MV-4-11 (cell line): ENCODE results near the gene ERBB4.

Experiments
- DNase-seq: peaks from one replicate; lab custom pipeline; 2025; lab: John Stamatoyannopoulos, UW

The ERBB4 gene

DNA sequence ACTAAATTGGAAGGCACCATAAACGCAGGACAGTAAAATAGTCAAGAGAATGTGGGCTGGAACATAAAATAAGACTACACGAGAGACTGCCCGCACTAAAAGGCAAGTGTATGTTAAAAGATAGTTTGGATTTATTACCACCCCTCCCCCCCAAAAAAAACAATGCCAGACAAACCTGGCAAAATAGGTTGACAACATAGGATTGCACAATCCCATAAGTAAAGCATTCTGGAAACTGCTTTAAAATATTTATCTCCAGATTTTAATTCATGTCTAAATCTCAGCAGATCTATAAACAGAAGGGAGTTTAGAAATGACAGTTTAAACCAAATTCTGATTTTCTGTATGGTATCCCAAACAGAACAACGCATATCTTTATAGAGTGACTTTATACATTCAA lies 455.1 kb downstream of the ERBB4 start:
- DNase-seq, result no peak

DNA sequence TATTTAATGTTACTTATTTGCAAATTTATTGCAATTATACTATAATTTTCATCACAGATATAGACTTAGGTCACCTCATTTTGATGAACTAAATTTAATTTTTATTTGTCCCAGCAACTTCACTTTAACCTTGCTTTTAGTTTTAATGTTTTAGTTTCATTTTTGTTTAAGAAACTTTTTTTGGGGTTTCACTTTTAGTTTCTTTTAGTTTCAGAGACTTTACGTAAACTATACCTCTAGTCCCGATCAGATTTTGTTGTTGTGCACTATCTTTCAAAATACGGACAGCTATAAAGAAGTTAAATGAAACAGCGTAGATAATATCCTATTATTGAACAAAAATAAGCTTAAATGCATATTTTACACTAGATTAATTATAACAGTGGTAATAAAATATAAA lies 460.5 kb downstream of the ERBB4 start:
- DNase-seq, result peak; percentile 2

DNA sequence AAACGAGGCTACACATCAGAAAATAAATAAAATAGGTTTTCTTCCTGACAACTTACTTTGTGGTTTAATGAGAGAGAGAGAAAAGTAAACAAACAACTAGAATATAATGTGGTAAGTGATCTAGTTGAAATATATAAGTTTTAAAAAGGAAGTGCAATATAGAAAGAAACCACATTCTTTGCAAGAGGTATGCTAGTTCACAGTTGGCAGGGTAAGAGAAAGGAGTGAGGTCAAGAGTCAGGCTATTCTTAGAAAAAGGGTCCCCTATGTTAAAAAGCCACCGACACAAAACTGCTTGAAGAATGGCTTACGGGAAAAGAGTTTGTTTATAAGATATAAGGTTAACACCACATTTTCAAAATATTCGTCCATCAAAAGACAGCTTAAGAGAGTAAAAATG lies 462.1 kb downstream of the ERBB4 start:
- peak; percentile 10 for DNase-seq

DNA sequence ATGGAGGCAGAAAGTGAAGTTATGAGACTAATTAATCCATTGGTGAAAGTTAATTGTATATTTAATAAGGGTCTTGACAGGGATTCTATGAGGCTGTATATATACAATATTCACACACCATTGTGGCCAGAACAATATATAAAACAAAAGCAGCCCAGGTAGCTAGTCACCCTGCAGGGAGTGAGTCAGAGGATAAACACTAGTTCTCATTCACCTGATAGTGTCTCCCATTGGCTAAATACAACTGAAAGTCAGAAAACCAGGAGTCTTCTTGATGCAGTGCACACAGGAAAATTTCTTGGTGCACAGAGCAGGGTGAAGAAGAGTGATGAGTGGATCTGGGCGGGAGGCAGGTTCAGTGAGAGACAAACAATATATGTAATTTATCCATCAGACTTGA lies 465.2 kb downstream of the ERBB4 start:
- no peak for DNase-seq

DNA sequence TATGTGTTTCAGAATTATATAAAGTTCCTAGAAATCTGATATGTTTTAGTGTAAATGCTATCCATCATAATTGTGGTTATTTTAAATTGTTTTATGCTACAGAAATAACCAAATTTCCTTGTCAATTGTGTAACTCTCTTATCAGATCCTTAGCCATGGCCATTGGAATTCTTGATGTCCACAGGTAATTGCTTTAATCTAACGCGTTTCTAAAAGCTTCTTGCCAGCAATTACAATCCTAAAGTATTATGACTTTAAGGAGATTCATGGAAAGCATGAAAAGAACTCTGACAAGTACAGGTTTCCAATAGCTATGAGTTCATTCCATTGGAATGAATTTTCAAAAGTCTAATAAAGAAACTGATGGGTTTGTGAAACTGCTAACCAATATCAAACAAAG lies 472.1 kb downstream of the ERBB4 start:
- no peak for DNase-seq

DNA sequence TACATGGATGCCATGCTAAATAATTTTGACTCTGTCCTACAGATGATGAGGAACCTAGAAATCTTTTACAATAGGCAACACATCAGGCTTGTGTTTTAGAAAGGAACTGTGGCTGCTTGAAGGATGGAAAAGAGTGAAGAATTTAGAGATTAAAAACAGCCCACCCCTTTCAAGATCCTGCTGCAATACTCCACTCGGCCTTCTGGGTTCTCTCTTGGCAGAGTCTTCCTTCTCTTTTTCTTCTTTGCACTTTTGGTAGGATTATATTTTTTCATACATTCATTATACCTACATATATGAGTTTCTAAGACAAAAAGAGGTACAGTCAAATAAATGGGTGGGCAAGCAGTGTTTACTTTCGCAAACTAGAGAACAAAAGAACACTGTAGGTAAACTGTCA lies 474.3 kb downstream of the ERBB4 start:
- DNase-seq, result no peak

DNA sequence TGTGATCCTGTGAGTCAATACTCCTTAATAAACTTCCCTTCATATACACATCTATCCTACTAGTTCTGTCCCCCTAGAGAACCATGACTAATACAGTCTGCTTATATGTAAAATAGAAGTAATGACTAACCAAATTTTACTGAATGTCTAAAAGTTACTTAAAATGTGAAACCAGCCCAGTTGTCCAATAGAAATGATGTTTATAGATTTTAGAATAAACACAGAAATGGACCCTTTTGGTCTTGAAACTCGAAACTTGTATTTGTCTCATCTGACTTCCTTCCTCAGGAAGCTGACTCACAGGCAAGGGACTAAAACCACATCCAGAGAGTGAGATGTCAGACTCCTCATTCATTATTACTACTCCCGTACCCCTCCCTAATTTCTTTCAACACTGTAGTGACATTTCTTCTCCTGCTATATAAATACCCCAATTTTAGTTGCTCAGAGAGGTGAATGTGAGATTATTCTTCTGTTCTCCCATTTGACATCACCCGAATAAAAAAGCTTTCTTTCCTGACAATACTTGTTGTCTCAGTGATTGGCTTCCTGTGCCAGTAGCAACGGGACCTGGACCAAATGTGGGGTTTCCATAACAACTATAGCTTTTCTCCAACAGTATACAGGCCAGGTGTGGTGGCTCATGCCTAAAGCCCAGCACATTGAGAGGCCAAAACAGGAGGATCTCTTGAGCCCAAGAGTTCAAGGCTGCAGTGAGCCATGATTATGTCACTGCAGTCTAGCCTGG lies 486.0 kb downstream of the ERBB4 start:
- peak; percentile 81 for DNase-seq

DNA sequence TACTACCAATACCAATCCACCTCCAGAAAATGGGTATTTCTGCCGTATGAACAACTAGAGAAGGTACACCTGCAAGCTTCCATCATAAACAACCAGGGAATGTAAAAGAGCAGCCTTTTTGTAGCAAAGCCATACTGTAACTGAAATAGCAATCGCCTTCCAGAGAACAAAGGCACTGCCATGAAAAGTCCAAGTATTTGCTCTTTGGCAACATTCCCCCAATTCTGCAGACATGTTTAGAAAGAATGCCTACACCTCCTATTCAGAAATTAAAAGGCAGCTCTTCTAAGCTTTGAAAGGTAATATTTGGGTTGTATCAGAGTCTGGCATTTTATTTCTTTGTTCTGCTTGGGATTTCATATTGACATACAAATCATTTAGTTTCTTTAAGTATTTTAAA lies 487.7 kb downstream of the ERBB4 start:
- no peak for DNase-seq

DNA sequence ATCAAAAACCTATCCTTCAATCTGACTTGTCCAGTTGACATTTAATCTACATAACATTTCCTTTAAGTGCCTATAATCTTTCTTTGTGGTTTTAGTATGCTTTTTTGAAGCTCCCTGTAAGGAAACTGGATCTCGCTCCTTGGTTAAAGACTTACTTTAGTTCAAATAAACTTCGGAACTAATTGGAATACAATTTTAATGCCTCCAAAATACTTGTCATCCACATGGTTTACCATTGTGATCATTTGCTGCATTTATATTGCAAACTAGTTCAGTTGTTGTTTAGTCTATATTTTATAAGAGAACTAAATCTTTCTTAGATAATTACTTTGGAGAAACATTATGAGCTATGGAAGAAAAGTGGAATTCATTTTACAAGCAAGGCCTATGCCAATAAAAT lies 496.0 kb downstream of the ERBB4 start:
- no peak for DNase-seq

DNA sequence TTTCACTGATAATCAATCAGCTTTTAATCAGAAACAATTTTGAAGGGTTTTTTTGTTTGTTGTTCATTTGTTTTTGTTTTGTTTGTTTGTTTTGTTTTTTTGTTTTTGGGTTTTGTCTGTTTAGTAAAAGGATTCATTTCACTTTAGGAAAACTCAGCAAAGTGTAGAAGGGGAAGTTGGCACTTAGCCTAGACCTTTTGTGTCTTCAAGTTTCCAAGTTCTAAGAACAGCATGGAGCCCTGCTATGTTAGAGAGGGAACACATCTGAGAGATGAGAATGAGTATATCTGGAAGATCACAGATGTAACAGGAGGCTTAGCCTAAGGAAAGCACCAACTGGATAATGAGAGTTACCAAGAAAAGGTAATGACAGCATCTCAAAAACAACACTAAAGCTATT lies 501.5 kb downstream of the ERBB4 start:
- no peak for DNase-seq

DNA sequence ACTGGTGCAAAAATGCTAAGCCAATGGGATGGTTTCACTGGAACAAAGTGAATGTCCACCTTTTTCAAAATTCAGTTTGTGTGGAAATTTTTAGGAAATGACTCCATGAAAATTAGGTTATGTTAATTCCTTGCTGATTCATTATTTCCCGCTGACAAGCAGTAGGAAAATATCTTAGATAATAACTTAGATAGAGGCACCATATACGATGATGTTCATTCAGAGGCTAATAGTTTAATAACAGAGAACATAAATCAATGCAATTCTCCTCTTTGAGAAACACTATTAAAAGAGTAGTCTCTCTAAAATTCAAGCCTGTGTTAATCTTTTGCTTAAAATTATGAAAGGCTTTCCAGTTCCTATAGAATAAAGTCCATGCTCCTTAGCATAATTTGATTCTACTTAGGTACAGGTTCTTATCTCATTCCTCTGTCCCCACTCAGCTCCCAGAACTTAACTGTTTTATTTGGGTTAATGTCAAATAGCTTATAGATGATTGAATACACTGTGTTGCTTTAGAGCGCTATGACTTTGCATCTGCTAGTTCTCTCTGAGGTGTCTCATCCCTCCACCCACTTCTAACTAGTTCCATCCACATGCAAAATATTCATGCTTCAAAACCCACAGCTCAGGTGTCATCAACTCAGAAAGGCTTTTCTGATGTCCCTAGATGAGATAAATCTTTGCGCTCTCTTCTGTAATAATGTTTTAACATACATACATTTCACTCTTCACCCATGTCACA lies 503.6 kb downstream of the ERBB4 start:
- no peak for DNase-seq

DNA sequence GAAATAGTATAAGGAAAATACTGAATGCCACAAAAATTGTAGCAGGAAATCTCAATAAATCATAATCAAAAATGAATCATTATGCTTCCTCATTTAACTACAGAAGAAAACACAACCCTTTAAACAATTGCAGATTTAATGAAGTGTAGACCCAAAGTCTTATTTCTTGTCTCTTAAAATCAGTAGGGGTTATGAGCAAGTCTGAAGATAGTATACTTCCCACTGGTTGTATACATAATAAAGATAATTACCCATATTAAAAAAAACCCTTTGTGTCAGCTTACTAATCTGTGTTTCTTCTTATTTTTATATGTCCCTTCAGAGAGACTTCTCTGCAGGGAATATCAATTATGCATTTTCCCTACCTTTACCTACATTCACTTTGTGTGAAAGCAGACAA lies 504.7 kb downstream of the ERBB4 start:
- no peak for DNase-seq

DNA sequence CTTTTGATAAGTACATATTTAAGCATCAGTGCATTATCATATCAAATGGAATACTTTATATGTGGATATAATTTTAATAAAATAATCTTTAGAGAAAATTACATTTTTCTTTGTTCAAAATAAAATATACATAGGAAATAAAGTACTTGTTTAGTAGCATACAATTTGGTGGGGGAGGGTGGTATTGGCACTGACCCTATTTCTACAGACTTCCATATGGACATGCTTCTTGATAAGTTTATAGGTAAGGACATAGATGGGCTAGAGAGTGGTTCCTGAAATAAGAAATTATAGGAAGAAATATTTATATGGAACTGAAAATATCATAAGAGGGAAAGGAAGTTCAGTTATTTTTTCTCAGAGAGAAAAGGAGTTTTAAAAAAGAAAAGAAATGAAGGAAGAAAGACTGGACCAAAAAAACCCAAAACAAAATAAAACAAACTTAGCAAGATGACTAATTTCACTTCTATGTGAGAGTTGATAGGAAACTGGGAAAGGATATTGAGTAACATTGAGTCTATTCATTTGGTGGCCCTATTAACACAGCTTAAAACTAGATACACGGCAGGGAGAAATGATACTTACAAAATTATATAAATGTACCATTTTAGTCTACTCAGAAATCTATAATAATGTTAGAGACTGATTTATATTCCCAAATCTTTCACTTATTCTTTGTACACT lies 505.9 kb downstream of the ERBB4 start:
- peak; percentile 51 for DNase-seq

DNA sequence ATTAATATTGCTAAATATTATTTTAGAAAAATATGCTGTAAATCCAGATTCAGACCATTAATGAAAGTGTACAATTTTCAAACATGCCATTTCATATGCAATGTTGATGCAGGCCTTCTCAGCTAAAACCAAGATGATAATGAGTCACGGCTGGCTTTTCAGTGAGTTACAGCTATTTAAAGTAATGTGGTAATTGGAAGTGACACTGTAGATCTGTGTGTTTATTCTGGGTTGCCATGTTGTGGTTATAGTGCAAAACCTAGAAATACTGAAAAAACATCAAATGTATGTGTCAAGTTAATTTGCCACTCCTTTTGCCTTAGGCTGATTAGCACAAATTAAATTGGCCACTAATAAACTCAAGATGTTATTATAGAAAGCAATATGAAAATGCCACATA lies 506.6 kb downstream of the ERBB4 start:
- peak; percentile 86 for DNase-seq

DNA sequence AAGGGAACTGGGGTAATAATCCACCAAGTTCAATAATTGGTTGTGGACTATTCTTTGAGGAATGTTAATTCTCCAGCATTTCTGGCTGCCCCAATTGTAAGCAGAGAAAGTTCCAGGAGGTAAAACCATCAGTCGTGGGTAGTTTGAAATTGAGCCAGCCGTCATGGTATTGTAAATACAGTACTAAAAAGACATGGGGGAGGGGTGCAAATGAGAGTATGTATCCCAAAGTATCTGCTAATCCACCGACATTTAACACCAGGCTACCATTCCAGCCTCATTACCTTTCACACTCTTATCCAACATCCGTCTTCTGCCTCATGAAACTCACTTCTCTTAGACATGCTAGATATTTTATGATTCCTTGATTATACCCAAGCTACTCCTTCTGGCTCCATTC lies 507.9 kb downstream of the ERBB4 start:
- DNase-seq, result no peak

DNA sequence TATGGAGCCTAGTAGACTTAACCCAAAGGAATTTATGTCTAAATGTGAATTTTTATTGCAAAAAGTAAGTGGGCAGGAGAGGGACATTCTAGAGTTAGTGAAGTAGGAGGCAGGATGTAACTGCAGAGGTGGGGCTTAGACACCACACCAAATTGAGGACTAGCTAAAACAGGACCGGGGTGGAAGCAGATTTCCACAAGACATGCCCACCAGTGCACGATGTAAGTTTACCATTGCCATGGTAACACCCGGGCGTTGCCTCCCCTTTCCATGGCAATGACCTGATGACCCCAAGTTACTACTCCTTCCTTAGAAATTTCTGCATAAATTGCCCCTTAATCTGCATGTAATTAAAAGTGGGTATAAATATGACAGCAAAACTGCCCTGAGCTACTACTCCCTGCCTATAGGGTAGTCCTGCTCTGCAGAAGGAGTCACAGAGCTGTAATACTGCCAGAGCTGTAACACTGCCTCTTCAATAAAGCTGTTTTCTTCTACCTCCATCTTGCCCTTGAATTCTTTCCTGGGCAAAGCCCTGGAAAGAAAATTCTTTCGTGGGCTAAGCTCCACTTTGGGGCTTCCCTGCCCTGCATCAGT lies 509.7 kb downstream of the ERBB4 start:
- DNase-seq, result no peak

DNA sequence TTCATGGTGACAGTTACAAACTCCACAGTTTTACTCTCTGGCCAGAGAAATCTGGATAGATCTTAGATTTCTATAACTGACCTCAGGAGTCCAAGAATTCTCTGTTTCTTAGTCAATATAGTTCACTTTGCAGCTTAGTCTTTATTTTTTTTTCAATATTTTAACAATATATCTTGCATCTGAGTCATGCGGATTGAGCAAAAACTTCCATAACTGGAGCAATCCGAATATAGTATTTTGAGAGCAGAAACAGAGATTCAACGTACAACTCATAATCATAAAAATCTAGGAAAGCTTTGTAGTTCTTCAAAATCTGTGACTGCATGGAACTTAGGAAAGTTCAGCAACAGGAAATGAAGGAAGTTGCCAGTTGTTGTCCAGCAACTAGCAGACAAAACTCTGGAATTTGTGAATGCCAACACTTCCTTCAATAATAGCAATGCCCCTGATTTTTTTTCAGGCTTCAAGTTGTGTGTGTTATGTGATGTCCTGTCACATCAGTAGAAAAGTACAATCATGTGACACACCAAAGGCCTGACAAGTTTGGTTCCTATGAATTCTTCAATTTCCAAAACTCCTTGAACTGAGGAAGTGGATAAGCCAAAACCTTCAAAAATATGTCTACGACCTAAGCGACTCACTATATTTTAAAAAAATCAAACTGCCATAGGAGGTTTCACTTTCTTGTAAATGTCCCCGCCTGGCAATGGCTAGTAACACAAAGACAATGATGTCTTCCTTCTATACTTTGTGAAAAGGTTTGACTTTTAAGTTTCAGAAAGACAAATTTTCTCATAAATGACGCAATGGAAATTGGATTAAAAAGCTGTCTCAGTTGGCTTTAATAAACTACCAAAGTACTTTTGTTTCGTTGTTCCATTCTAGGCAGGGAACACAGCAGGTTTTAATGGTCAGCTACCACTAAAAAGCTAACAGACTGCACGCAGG lies 510.6 kb downstream of the ERBB4 start:
- DNase-seq, result no peak

DNA sequence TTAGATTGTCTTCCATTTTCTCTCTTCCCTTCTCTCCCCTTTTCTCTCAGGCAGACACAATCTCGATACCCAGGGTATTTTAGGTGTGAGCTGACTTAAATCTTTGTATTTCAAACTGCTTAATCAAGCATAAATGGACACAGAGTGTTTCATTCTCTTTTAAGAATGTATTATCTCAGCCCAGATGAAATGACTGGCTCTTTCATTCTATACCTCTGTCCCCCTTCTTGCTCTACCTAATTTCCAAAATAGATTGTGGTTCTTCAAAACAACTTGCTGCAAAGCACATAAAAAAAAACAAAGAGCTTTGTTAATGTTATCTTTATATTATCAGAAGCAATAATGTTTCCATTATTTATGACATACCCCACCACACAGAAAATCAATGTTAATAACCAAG lies 514.6 kb downstream of the ERBB4 start:
- DNase-seq, result no peak

DNA sequence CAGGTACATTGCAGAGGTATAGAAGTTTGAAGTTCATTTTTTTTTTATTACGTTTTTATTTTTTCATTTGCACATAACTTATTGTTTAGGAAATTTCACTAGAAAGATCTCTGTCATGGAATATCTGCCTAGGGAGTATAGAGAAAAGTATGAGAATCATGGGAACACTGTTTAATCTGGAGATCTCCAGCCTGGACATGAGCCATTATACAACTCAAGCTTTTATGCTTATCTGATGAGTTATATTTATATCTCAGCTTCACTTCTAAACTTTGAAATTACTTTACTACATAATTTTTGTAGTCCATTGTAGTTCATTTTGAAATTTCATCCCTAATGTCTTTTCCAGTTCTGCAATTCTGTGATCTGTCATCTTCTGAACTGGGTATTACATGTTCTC lies 515.6 kb downstream of the ERBB4 start:
- DNase-seq, result no peak

DNA sequence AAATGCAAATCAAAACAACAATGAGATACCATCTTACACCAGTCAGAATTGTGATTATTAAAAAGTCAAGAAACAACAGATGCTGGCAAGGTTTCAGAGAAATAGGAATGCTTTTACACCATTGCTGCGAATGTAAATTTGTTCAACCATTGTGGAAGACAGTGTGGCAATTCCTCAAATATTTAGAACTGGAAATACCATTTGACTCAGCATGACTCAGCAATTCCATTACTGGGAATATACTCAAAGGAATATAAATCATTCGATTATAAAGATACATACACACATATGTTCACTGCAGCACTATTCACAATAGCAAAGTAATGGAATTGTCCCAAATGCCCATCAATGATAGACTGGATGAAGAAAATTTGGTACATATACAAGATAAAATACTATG lies 516.7 kb downstream of the ERBB4 start:
- DNase-seq, result no peak

DNA sequence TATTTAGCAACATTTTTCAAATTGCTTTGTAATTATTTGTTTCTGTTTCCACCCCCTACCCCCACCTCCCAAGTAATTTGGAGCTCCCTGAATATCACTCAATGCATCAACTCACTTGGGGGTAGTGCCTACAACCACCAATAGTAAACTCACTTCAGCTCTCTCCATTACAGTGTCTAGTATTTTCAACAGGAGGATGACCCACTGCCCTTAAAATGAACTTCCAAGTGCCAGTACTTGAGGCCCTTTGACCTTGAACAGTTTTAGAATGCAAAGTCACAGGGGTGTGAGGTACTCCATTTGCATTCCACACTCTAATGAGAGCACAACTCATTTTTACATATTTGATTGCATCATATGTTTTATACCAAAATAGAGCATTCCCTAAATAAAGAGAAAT lies 523.0 kb downstream of the ERBB4 start:
- no peak for DNase-seq

DNA sequence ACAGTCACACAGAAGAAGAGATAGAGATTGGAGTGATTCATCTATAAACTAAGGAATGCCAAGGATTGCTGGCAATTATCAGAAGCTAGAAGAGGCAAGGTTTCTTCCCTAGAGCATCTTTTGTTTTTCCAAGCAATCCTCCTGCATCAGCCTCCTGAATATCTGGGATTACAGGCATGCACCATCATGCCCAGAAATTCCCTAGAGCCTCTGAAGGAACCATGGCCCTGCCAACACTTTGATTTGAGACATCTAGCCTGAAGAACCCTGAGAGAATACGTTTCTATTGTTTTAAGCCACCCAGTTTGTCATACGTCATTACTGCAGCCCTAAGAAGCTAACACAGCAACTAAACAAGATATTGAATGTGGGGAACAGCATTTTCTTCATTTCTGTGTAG lies 525.0 kb downstream of the ERBB4 start:
- DNase-seq, result no peak
